Erythroblast (primary cell): ENCODE results near the gene KRTAP10-8.
"Not testable (repeated sequence)": the region's sequence is repeated elsewhere in the genome, so short reads cannot be mapped to it uniquely, and the experiment has no call there.

Source experiments
- GATA1 ChIP-seq: IDR thresholded peaks from 2 replicates; pipeline ENCODE4 v1.6.1; 2011; ENCODE audit warnings: low read depth, mild to moderate bottlenecking, control low read depth, low read length, moderate library complexity
- POLR2A ChIP-seq: IDR thresholded peaks from 2 replicates; pipeline ENCODE4 v1.6.1; 2011; ENCODE audit warnings: mild to moderate bottlenecking, low read length

GRCh38 chr21:44580231-44580821, 31.6 kb upstream of the KRTAP10-8 start, which contains the start of gene KRTAP10-5:
- not testable (repeated sequence) for TF ChIP-seq POLR2A, GATA1
